ENCODE data around the gene FLOT2.

DNA sequence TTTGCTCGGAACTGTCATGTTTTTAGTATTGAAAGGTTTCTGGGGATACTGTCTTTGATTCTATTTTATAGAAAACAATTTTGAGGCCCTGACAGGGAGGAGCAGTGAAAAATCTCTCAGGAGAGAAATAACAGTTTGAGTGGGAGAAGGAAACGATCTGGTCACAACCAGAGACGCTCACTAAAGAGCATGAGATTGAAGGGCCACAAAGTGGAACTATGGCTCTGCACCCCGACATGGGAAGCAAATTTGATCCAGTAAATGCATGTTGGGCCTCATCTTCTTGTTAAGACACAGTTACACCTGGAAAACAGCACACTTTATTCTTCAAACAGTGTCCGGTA lies 42.2 kb downstream of the FLOT2 start:
- TF ChIP-seq EZH2 (IDR thresholded peaks at IDR 0.05) (no peak), CTCF (IDR thresholded peaks at IDR 0.05) (no peak), EZH2phosphoT487 (IDR thresholded peaks at IDR 0.05) (no peak)

Measured in neural progenitor cell (in vitro differentiated cells).